8988T (cell line): ENCODE data around the gene RPL22.
A peak's percentile ranks its signal among the peaks of the same experiment; 100 is the strongest.

ENCODE experiments used
- DNase-seq: peaks from one replicate; pipeline ENCODE4 v3.0.0; 2011

RPL22 gene

DNA sequence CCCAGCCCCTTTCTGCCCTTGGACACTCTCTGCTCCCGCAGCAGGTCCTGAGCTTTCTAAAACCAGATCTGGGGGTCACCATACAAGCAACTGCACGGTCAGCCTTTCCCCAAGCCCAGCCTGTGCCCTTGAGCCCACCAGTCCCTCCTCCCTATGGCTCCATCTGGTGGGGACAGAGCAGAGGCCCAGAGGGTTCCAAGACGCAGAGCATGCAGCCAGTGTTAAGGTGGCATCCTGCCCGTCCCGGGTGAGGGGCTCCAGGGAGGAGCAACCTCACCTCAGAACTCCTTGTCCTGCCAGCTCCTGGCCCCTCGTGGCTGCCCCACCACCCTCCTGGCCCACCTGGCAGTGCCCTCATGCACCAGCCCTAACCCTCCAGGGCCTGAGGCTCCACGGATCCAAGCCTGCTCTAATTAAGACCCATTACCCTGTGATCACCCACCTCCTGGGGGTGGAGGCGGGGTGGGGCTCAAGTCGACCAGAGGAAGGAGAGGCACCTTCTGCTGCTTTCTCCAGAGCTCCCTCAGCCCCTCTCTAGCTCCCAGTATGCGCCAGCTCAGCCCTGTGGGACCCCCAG, 27.8 kb downstream of the RPL22 start:
- peak; percentile 66 for DNase-seq

DNA sequence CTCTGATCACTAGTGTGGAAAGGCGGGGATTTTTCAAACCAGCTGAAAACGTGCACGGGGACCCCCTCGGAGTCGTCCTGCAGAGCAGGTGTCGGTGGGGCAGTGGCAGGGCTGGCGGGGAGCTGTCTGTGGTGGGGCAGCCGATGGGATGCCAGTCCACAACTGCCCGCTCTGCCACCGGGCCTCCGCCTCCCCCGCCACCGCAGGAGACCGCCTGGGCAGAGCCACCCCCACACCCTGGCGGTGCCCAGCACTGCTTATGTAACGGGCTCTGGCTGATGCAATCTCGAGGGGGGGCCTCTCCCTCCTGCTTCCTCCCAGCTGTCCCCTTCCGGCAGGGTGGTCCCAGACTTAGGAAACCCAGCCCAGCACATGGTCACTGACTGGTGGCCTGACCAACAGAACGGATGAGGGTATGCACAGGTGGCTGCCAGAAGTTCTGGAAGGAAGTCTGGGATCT, 28.6 kb downstream of the RPL22 start:
- DNase-seq, result no peak

DNA sequence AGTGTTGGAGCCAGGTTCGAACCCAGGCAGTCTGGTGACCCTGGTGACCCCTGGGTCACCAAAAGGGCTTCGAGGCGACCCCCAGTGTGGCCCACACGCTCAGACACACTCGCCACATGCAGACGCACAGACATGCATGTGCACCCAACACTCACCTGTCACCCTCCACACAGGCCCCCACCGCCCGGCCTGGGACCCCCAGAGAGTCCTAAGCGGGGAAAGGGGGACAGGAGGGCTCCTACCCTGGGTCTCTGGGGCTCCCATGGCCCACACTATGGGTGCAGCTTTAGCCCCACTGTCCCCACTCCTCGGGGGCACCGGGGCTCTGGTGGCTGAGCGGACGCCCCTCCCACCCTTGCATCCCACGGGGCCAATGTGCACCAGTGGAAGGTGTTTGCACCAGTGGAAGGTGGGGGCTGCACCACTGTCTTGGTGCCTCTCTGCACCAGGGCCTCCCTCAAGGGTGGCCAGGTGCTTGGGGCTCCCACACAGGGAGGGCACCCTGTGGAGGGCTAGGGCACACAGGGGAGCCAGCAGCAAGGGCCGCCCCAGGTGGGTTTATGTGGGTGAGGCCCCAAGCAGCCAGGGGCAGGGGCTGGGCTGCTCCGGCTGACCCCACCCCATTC, 29.2 kb downstream of the RPL22 start:
- DNase-seq, result no peak

DNA sequence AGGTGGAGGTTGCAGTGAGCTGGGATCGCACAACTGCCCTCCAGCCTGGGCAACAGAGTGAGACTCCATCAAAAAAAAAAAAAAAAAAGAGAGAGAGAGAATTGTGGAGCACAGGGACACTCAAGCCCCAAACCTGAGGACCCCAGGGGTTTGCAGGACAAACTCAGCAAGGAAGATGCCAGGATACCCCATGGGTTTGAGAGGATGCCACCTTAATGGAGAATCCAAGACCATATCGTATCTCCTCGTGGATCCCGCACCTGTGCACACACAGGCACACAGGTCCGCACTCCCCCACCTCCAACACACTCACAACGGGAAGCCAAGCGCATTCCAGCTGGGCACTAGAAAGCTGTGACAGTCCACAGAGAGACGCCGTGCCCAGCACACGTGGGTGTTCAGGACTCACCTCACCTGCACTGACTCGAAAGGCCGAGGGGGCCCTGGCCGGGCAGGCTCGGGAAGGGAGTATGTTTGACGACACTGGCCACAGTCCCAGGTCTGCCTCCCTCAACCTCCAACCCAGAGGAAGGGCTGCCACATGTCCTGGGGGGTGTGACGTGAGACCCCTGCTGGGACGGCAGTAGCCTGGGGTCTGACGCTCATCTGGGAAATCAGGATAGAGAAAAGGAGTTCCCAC, 30.3 kb downstream of the RPL22 start:
- no peak for DNase-seq

DNA sequence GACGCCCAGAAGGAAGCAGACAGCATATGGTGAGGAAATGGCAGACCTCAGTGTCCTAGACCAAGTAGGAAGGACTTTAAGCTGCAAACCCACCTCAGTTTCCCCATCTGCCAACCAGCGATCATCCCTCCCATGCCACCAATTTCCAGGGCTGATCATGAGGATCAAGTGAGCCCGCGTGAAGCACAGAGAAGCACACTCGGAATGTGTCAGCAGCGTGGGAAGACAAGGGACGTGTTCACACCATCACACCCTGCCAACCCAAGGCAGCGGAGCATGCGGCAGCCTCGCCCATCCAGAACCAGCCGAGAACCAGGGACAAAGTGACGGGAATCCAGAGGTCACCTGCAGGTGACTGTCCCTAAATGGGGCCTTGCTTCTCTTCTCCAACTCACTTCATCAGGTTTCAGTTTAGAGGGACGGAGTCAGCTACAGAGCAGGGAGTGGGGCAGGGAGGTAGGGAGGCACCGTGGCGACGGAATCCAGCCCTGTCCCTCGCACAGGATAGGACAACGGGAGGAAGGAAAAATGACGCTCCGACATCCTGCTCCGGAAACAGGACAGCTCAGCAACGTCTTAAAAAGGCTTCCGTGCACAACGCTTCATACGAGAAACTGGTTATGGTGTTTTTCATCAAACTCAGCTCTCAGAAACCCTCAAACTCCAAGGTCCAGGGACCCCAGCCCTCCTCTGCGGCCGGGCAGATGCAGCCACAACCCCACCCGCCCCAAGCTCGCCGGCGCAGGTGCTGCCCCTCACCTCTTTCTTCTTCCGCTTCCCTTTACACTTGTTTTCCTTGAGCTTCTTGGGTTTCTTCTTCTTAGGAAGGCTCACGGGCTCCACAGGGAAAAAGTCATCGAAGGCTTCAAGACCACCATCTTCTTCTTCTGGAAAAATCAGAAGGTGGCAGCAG, 31.7 kb downstream of the RPL22 start:
- DNase-seq, result no peak

DNA sequence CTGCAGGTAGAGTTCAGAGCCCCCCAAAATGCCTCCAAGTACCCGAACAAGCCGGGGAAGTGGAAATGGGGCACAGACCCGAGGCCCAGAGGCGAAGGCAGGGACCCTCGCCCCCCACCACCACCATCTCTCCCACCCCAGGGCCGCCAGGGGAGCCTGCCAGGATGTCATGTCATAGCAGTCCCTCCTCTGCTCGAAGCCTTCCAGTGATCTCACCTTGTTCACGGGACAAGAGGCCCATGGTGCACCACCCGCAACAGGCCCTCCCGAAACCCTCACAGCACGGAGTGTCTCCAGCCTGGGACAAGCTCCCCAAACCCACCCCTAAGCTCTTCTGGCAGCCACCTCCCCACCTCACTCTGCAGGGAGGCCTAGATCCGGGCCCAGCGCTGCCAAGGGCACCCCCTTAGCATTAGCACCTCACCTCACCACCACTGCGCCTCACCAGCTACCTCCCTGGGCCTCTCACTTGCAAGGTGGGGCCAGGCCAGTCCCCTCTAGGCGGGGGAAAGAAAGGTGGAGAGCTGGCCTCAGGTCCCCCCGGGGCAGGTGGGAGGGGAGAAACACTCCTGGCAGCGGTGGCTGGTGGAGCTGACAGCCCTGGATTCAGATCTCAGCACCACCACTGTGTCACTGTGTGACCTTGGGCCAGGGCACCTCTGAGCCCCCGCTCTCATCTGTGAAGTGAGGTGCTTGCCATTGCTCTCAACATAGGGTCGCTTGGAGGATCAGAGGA, 32.6 kb downstream of the RPL22 start:
- no peak for DNase-seq

DNA sequence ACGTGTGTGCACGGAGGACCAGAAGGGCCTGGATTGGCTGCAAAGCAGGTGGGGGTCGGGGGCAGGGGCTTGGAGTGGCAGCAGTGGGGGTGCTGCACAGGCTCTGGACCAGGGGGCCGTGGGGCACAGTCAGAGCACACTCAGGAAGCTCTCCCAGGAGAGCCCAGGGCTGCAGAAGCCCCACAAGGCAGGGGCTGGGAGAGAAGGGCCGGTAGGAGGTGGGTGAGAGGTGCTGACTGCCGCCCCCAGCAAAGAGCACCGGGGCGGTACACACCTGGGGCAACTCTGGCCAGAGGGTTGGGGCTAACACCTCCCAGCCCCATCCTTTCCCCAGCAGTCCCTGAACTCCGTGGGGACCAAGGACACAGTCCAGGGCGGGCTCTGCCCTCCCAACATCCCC, 33.2 kb downstream of the RPL22 start:
- DNase-seq, result no peak

DNA sequence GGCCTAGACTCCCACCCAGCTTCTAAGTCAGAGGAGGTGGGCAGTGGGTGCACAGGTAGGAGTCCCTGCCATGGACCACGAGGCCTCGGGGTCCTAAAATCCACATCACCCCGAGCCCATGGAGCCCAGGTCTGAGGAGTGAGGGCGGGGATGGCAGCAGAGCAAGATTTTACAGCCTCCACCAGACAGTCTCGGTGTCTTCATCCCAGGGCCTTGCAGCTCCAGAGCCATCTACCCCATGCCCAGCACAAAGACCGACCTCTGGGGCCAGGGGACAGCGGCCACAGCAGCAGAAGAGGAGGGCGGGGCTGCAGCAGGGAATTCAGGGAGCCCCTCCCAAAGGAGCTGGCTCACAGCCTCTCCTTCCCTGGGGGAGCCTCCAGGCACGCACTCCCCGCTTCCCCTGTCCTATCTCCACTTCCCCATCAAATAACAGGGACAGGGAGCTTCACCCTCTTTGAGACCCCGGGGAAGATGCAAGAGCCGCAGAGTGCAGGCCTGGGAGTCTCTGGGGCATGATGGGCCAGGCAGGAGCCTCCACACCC, 33.9 kb downstream of the RPL22 start:
- no peak for DNase-seq

DNA sequence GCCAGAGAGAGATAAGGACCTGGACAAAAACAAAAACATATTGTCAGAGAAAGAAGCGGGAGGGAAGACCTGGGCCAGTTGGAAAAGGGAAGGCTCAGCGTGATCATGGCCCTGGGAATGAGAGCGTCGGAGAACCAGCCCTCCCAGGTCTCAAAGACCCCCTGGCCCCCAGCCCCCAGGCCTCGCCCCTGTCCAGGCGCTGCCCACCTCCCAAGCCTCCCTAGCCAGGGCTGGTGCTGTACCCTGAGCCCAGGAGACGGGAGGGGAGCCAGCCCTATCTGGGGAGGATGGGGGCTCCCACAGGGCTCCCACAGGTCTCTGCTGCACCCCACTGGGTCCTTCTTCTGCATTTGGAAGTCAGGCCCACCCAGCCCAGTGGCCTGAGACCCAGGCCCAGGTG, 34.4 kb downstream of the RPL22 start:
- no peak for DNase-seq

DNA sequence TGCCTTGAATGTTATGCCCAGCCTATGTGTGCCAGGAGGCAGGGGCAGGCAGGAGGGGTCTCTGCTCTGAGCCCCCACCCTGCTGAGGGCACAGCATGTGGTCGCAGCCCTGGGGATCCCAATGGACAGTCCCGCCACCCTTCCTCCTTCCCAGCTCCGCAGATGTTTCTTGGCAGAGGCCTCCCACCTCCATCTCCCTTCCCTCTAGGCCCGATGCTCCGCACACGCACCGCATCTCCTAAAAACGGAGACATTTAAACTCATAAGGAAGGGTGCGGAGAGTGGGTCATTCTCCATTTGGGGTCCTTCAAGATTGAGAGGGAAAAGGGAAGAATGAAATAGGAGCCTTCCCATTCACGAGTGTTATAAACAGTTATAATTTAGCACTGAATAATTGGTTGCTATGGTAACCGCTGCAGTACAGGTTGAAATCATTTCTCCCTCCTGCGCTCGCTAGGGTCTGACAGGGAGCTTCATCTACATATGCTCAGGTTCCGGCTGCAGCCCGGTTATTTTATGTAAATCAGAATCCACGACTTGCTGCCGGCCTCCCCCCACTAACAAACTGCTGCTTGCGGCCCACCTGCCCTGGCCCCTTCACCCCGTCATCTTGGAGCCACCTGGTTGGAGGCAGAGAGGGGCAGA, 35.3 kb downstream of the RPL22 start:
- DNase-seq, result no peak

DNA sequence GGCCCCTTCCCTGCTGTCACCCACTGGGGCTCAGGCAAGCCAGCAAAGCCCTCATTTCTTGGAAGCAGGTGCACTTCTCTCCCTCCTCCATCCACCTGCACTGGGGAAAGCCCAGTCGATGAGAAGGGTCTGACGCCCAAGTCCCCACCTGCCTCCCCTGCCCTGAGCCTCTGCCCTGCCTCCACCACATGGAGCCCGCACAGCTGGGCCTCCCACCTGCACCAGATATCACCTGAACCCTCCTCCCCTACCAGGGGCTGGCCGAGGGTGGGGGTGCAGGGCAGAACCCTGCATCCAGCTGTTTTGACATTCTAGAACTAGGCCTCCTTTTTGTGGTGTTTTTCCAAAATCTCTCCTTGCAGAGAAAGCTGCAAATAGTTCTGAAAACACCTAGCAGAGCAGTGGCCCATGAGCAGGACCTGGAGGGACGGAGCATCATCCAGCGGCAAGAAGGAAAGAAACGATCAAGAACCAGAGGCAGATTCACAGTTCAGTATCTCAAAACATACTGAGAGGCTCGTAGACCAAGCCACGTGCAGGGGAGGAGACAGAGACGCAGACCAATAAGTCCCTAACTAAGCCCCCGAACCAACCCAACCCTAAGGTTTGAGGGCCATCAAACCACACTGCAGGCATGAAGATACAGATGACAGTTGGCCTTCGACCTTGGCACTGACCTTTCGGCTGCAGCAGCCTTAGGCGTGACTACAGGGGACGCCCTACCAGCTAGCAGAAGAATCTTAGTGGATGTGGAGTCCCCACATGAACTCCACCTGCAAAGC, 36.0 kb downstream of the RPL22 start:
- DNase-seq, result no peak

DNA sequence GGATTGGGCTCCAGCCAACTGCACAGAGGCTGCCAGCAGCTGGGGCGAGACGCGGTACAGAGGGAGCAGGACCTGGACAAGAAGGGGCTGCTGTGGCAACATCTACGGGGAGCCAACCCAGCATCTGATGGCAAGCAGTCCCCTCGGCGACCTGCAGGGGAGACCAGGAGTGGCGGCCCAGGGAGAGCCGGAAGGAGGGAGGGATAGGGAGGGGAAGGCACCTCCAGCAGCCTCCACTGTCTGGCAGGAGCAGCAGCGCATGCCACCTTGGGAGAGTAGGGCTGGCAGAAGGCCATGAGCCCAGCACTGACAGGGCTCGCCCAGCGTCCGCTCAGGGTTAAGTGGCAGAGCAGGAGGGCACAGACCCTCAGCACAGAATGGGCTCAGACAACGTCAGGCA, 36.6 kb downstream of the RPL22 start:
- DNase-seq, result no peak

DNA sequence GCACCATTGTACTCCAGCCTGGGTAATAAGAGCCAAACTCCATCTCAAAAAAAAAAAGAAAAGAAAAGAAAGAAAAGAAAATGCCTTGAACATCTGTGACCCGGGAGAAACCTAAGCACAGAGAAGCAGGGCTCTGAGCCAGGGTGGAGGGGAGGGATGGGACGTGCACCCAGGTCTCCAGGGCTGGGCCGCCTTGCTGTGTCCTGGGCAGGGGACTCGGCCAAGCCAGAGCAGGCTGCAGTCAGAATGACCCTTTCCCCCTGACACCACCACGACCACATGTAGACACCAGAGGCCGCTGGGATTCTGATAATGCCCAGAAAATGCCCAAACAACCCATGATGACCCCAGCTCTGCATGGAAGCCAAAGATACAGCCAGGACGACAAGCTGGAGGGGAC, 37.1 kb downstream of the RPL22 start:
- no peak for DNase-seq

DNA sequence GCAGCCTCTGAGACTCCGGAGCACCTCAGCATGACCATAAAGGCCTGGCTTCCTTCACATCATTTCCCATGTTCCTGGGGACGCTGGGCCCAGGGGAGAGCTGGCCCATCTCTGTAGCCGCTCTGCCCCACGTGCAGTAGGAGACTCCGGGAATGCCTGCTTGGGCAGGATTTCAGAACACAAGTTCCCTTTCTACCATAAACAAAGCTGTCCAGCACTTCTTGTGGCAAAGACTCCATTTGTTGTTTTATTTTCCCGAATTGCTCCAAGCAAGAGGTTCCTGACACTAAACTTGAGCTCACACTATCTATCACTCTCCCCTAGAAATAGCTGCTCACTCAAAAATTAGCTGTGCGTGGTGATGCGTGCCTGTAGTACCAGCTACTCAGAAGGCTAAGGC, 41.2 kb downstream of the RPL22 start:
- no peak for DNase-seq

DNA sequence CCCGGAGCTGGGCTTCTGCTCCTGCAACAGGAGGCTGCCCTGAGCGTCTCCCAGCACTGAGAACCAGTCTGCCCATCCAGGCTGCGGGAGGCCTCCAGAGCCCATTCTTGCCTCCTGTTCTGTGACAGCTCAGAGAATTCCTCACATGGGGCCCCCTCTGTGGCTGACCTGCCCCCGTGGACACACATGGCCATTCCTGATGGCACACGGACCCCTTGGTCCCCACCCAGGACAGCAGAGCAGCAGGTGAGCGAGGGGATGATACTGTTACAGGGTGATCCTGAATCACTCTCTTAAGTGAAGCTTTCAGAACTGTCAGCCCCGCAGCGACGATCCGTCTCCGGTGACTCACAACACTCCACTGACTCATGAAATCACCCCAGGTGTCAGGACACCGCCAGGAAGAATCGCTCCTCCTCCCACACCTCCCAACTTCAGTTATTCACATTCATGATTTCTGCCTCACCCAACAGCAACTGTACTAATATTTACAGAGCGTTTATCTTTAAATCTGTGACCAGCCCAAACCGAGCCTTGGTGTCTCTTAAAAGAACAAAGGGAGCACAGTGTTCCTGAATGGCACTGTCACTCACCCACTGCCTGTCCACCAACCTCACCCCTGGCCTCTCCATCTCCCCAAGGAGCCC, 41.7 kb downstream of the RPL22 start:
- DNase-seq, result peak; percentile 94

DNA sequence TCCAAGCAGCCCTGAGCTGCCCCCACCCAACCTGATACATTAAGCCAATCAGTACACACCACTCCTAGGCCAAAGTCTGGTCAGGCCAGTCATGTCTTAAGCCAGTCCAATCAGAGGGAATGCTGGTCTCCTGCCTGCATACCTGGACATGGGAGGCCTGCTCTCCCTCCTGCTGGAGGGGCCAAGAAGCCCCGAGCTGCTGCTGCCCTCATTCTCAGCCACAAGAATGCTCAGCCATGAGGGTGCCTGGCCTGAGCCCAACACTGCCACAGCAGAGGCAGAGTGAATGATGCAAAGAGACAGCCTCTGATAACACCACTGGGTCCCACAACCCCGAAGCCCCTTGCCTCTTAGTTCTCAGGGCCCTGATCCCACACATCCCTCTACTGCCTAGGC, 42.3 kb downstream of the RPL22 start:
- no peak for DNase-seq

DNA sequence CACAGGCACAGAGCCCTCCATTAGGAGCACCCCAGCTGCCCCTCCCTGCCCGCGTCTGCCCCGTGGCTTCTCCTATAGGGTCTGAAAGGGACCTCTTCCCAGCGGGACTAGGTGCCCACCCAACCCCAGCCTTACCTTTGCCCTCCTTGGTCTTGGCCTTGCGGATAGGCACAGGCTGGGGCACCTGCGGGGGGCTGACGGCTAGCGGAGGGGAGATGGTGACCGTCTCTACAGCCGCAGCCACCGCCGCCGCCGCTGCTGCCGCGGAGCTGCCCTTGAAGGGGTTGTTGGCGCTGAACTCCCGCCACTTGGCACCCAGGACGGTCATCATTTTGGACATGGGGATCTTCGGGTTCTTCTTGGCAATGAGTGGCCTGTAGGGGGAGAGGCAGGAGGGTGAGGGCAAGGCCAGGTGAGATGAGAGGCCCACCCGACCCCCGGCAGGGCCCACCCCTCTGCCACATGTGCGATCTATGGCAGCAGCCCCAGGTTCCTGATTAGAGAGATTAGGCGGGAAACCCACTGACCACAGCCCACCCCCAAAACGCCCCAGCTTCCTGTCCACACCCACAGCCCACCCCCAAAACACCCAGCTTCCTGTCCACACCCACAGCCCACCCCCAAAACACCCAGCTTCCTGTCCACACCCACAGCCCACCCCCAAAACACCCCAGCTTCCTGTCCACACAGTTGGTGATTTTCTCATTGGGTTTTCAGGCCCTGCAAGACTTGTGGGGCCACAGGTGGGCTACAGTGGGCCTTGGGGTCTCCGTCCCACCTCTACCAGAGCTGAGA, 44.7 kb downstream of the RPL22 start:
- no peak for DNase-seq

DNA sequence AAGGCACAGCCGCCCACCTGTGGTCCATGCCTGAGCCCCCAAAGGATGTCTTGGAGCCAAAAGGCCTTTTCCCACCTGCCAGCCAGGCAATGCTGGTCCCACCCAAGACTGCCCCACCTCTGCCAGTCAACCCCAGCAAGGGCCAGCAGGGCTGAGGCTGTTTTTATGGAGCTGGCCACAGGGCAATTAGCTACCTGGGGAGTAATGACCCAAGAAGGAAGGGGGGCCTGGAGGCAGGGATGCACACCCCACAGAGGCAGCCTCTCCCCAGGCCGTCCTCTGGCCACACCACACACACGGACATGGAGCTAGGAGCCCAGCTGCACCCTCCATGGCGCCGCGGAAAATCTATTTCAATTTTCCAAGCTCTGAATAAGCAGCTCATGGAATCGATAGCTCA, 46.5 kb downstream of the RPL22 start:
- DNase-seq, result no peak

DNA sequence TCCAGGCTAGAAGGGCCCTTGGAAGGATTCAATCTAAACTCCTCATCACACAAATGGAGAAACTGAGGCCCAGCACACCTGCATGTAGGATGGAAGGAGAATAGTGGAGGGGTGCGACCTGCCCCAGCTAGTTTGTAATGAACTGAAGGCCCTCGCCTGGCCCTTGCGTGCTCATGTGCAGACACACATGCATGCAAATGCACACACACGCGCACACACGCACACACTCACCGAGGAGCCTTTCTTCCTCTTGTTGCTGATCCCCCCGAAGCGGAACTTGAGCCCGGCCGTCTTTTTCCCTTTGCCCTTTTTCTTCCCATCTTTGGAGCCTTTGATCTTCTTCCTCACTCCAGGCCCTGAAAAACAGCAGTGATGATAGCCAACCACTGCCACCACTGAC, 47.2 kb downstream of the RPL22 start:
- no peak for DNase-seq

DNA sequence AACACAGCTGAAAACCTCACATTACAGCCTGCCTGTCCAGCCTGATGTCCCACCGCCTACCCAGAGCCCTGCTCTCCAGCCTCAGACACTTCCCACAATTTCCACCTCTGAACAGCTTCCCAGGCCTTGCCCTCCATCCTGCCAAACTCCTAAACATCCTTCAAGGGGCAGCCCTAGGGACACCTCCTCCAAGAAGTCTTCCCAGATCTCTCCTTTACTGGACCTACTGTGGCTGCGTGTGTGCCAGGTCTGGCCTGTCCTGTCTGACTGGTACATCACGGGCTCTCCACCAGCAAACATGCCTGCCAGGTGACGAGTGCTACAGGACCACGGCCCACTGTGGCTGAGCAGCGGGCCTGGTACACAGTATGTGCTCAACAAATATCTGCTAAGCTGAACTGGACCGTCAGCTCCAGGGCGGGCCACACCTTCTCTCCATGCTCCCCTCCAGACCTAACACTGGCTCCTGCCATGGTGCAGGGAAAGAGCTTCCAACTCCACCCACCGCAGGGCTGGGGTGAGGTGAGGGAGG, 48.0 kb downstream of the RPL22 start:
- DNase-seq, result no peak
